A673 (cell line): Measurements from ENCODE around the gene APLNR. TPM values are rescaled to one million over a fixed set of nuclear protein-coding genes. Genes with fewer than 3 reads are reported as not detected.

Experiments used
- BruUV-seq: library from RNA; stranded (reverse); fragments of 400-500 nt; replicated peaks from 2 replicates; lab custom pipeline; 2021; lab: Mats Ljungman, UMichigan
- CTCF ChIA-PET: fragments of 300-600 bp; sonication (Branson Sonifier 250); formaldehyde crosslinking; loops from one replicate; lab custom pipeline; 2022; ENCODE audit warnings: antibody characterized with exemption; lab: Charles Lee
- POLR2A ChIA-PET: fragments of 300-600 bp; sonication (Branson Sonifier 250); formaldehyde crosslinking; loops from one replicate; lab custom pipeline; 2022; ENCODE audit warnings: antibody characterized with exemption; ENCODE audit not compliant: low non-redundant PET; lab: Charles Lee
- DNase-seq: peaks from one replicate; pipeline ENCODE4 v3.0.0-alpha.2; 2015; ENCODE audit warnings: low spot score
- H3K27ac ChIP-seq: fragments of 200-600 bp; sonication (generic); 2 replicates; pipeline ENCODE4 v1.5.1; 2016; ENCODE audit warnings: mixed run types, low read depth, mild to moderate bottlenecking, mixed read lengths, antibody characterized with exemption, low read length; ENCODE audit not compliant: poor library complexity, severe bottlenecking
- H3K27me3 ChIP-seq: fragments of 200-600 bp; sonication (generic); replicated peaks from 2 replicates; pipeline ENCODE4 v1.6.1; 2017; ENCODE audit warnings: mixed run types, low read depth, mild to moderate bottlenecking, mixed read lengths, antibody characterized with exemption, low read length; ENCODE audit not compliant: insufficient read depth, poor library complexity
- H3K36me3 ChIP-seq: fragments of 200-600 bp; sonication (generic); 2 replicates; pipeline ENCODE4 v1.6.1; 2016; ENCODE audit warnings: mixed run types, mild to moderate bottlenecking, mixed read lengths, antibody characterized with exemption, low read length; ENCODE audit not compliant: insufficient read depth, poor library complexity, severe bottlenecking
- H3K4me1 ChIP-seq: fragments of 200-600 bp; sonication (generic); 2 replicates; pipeline ENCODE4 v1.6.1; 2017; ENCODE audit warnings: mixed run types, mild to moderate bottlenecking, mixed read lengths, antibody characterized with exemption, low read length; ENCODE audit not compliant: insufficient read depth, poor library complexity, severe bottlenecking
- H3K4me3 ChIP-seq: fragments of 200-600 bp; sonication (generic); 2 replicates; pipeline ENCODE4 v1.5.1; 2016; ENCODE audit warnings: low read depth, mixed run types, mild to moderate bottlenecking, mixed read lengths, low read length; ENCODE audit not compliant: poor library complexity, severe bottlenecking
- H3K9me3 ChIP-seq: fragments of 200-600 bp; sonication (generic); 2 replicates; pipeline ENCODE4 v1.6.1; 2016; ENCODE audit warnings: mixed run types, low read depth, mild to moderate bottlenecking, mixed read lengths, antibody characterized with exemption, low read length; ENCODE audit not compliant: poor library complexity, severe bottlenecking
- EZH2 ChIP-seq: fragments of 200-600 bp; sonication (generic); IDR thresholded peaks from 2 replicates; pipeline ENCODE4 v1.6.1; 2017; ENCODE audit warnings: borderline replicate concordance, low read depth, mild to moderate bottlenecking, mixed read lengths, antibody characterized with exemption, low read length; ENCODE audit not compliant: poor library complexity, severe bottlenecking
- intact Hi-C: fragments of 100-400 bp; cut with micrococcal nuclease; formaldehyde crosslinking; loops from one replicate; pipeline ENCODE4 v1.10.0; 2022; ENCODE audit not compliant: unreplicated experiment
- total RNA-seq: library from RNA; stranded (reverse); gene quantifications from 2 replicates; pipeline ENCODE4 v1.2.3, GENCODE V29; 2021
- TF ChIP-seq, protein P1 (sequence below): fragments of 300-800, 200-600 bp; sonication (generic); conservative IDR thresholded peaks from 2 replicates; pipeline ENCODE4 v1.5.1; 2017; ENCODE audit warnings: low read depth, mild to moderate bottlenecking, antibody characterized with exemption, low read length, moderate library complexity, mixed read lengths

The APLNR gene
- total RNA-seq, 1 experiment from 2014 or later, result 0.67 TPM

DNA sequence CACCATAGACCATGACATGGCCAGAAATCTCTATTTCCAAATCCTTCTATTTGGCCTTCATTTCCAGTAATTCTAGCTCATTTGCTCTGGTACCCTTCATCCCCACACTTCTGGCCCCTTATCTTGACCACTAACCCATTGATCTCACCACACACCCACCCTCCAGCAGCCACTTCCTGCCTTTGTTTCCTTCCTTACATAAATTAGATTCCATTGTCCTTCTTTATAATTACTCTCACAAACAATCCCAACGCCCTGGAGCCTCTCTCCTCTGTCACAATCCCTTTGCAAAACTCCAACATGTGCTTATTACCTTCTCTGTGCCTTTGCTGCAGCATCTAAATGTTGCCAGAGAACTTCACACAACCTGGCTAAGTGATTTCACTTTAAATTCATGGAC is 14.8 kb downstream of the APLNR start:
- Histone ChIP-seq H3K27ac (no peak overlapping the region), H3K36me3 (no peaks in the 10 kb centered on the region), H3K9me3 (no peaks in the 10 kb centered on the region), H3K4me1 (no peaks in the 10 kb centered on the region), H3K27me3 (no peaks in the 10 kb centered on the region), H3K4me3 (no peak overlapping the region)
- BruUV-seq, result no TSS peak
- intact Hi-C loops, result no loop called here
- POLR2A ChIA-PET, result no interaction called here
- CTCF ChIA-PET, result no interaction called here
- DNase-seq, result no peak
- TF ChIP-seq EZH2, result no peak
- TF ChIP-seq, protein P1, sequence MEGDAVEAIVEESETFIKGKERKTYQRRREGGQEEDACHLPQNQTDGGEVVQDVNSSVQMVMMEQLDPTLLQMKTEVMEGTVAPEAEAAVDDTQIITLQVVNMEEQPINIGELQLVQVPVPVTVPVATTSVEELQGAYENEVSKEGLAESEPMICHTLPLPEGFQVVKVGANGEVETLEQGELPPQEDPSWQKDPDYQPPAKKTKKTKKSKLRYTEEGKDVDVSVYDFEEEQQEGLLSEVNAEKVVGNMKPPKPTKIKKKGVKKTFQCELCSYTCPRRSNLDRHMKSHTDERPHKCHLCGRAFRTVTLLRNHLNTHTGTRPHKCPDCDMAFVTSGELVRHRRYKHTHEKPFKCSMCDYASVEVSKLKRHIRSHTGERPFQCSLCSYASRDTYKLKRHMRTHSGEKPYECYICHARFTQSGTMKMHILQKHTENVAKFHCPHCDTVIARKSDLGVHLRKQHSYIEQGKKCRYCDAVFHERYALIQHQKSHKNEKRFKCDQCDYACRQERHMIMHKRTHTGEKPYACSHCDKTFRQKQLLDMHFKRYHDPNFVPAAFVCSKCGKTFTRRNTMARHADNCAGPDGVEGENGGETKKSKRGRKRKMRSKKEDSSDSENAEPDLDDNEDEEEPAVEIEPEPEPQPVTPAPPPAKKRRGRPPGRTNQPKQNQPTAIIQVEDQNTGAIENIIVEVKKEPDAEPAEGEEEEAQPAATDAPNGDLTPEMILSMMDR, result no peak

DNA sequence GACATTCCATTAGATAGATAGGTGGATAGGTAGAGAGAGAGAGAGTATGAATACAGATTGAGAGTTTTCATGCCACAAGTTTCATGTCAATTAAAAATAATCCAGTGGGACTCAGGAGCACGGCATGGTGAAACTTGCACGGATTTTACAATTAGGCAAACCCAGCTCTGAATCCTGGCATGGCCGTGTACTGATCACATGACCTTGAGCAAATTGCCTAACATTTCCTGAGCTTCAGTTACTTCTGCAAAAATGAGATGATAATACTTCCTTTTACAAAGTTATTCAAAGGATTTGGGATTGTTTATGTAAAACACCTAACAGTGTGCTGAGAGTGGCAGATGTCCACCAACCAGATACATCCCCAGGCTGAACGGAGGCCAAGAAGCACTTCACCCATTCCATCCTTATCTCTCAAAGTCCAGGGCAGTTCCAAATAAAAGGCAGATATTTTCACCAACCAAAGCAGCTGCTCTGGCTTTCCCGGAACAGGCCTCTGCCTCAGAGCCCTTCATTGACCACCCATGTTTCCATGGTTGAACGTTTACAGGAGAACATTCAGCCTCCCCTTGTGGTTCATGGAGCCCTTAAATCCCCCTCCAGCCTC is 17.9 kb downstream of the APLNR start:
- Histone ChIP-seq H3K36me3 (no peaks in the 10 kb centered on the region), H3K4me1 (no peaks in the 10 kb centered on the region), H3K9me3 (no peaks in the 10 kb centered on the region), H3K27ac (no peak overlapping the region), H3K4me3 (no peak overlapping the region), H3K27me3 (no peaks in the 10 kb centered on the region)
- ChIA-PET CTCF (interaction anchor here (0.6 kb wide), 1 partner anchor 31 kb away, joined by 7 read pairs; no protein-coding TSS in a partner anchor), POLR2A (no interaction called here)
- no peak for TF ChIP-seq EZH2
- TF ChIP-seq, protein P1, result no peak
- peak; percentile 24 for DNase-seq
- no TSS peak for BruUV-seq
- intact Hi-C loops, result no loop called here

DNA sequence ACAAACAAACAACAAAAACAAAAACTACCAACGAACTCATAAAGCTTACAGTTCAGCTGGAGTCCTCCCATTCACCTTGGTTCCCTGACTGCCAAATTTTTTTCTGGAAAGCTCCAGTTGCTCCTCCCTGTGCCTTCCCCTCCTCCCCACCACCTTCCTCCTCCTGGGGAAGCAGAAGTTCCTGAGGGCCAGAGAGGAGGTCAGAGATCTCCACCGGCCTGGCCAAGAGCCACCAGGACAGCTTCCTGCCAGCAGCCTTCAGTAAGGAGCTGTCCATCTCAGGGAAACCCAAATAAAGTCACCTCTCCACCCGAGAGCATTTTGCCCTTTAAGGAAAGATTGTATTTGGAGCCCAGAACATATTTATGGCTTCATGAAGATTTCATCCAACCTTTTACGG is 20.0 kb downstream of the APLNR start:
- no peaks in the 10 kb centered on the region for H3K9me3 ChIP-seq
- POLR2A ChIA-PET, result no interaction called here
- H3K27me3 ChIP-seq, result no peaks in the 10 kb centered on the region
- CTCF ChIA-PET, result no interaction called here
- H3K36me3 ChIP-seq, result no peaks in the 10 kb centered on the region
- intact Hi-C loops, result no loop called here
- TF ChIP-seq EZH2, result no peak
- TF ChIP-seq, protein P1, result no peak
- BruUV-seq, result no TSS peak
- no peak overlapping the region for H3K27ac ChIP-seq
- H3K4me1 ChIP-seq, result peaks cover 3% of the 10 kb centered on the region
- no peak for DNase-seq
- H3K4me3 ChIP-seq, result no peak overlapping the region
